OCI-LY1 (cell line): ENCODE results near the gene ALDH1L1.

ENCODE experiments used
- EZH2 ChIP-seq: fragments of 200-600 bp; sonication (generic), shearing (Covaris generic); IDR thresholded peaks from 2 replicates; pipeline ENCODE4 v1.8.0; 2017; ENCODE audit warnings: borderline replicate concordance, mixed run types, mild to moderate bottlenecking, antibody characterized with exemption, low read length, moderate library complexity, mixed read lengths
- TF ChIP-seq, protein P1 (sequence below): fragments of 200-600 bp; sonication (generic), shearing (Covaris generic); IDR thresholded peaks from 2 replicates; pipeline ENCODE4 v1.5.1; 2017; ENCODE audit warnings: mild to moderate bottlenecking, antibody characterized with exemption, low read length, moderate library complexity, mixed read lengths

DNA sequence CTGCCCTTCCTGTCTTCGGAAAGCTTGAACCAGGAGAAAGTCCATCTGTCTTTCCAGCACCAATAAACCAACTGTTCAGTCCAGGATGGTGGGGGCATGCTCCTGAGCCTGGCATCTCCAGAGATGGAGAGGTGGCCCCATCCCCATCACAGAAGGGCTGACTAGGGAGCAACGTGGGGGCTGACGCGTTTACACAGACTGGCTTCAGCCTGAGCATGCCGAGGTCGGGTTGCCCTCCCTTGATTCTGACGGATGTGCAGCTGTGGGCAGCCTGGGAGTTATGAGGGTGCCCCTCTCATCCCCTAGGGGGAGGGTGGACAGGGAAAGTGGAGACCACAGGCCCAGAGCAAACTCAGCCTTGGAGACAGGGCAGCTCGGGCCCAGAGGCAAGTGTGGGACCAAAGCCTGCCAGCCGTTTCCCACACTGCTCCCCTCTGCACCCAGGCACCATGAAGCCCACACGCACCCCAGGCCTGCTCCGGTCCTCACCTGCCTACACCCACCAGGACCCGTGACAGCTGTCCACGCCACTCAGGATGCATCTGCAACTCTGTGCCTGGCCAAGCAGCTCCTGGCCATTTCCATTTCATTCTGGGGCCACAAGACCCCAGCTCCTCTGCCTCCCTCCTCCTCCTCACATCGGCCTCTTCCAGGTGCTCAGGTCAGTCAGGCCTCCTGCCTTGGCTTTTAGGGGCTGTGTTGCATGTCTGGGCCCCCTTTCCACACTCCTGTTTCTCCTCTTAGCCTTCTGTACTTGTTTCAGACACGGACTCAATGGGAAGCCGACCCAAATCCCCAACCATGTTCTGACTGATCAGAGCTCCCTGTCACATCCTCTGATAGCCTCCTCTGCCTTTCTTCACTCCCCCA is 48.3 kb downstream of the ALDH1L1 start:
- TF ChIP-seq, protein P1, sequence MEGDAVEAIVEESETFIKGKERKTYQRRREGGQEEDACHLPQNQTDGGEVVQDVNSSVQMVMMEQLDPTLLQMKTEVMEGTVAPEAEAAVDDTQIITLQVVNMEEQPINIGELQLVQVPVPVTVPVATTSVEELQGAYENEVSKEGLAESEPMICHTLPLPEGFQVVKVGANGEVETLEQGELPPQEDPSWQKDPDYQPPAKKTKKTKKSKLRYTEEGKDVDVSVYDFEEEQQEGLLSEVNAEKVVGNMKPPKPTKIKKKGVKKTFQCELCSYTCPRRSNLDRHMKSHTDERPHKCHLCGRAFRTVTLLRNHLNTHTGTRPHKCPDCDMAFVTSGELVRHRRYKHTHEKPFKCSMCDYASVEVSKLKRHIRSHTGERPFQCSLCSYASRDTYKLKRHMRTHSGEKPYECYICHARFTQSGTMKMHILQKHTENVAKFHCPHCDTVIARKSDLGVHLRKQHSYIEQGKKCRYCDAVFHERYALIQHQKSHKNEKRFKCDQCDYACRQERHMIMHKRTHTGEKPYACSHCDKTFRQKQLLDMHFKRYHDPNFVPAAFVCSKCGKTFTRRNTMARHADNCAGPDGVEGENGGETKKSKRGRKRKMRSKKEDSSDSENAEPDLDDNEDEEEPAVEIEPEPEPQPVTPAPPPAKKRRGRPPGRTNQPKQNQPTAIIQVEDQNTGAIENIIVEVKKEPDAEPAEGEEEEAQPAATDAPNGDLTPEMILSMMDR: no peak
- TF ChIP-seq EZH2: no peak
